ENCODE results near the gene ZNF558.

The ZNF558 gene

DNA sequence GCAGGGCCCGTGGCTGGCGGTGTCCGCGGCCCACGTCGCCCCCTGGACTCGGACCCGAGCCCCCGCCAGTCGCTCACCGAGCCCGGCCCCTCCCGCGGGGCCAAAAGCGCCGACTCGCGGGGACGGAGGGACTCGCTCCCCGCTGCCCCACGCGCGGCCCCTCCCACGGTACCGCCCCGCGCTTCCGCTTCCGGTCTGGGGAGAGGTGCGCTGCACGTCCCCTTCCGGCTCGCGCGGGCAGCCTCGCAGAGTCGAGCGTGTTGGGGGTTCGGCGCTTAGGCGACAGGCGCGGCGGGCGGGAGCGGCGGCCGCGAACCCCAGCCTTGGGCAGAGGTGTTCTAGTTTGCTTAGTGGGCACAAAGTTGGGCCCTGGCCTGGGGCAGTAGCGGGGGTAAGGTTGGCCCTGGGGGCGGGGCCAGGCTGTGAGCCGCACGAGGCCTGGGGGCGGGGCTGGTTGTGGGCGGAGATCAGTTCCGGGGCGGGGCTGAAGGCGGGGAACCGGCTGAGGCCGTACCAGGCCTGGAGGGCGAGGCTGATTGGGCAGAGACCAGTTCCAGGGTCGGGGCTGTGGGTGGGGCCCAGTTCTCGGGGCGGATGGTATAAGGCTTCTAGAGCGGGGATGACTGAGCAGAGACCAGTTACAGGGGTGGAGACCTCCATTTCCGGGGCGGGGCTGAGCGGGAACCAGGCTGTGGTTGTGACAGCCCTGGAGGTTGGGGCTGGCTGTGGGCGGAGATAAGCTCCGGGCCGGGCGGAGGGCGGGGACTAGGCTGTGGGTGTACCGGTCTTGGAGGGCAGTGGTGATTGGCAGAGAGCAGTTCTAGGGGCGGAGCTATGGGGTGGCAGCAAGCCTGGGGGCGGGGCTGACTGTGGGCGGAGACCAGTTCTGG is at the start of gene ZNF558, which contains the start of gene MBD3L1:
Gene ZNF558, minus strand, starts transcription at position 173 of the 890 bp plus-strand sequence. CDS start 9,645 bp downstream, outside the sequence.
Gene MBD3L1, plus strand, starts transcription at position 246 of the 890 bp plus-strand sequence. CDS start 10,302 bp downstream, outside the sequence.
- peak; percentile 96 to 98 (median 98) for DNase-seq

DNA sequence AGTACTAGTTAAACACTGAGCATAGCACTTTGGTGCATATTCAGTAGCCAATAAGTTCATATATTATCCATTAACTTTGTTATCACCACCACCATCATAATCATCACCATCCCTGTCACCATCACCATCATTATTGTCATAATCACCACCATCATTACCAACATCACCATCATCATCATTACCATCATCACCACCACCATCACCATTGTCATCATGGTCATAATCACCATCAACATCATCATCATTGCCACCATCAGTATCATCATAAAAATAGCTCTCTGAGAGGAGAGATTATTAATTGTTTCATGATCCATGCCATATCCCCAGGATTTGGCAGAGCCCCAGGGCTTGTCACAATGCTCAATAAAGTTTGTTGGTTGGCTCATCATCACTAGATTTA is 49.4 kb upstream of the ZNF558 start:
- no peak for DNase-seq

DNA sequence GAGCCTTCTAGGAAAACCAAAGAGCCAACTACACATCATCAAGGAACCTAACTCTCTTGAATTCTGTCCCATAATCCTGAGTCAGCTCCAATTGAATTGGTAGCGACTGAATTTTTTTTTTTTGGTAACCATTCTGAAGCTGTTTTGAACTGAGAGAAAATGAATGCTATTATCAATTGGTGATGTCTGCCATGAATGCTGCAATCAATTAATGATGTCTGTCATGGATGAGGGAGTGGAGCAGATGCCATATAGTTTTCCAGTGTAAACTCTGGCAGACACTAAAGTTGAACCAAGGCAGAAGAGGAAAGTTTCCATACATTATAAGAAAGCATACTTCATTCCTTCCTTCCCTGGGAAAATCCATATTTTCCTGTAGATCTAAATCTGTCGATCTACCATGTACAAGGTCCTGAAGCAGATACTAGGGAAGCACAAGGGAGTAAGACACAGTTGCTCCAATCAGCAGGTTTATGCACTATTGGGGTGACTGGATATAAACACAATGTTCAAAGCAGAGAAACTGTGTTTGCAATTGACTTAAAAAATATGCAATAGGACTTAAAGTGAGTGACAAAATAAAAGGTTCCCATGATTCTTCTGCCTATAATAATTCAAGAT is 48.9 kb upstream of the ZNF558 start:
- DNase-seq: no peak

DNA sequence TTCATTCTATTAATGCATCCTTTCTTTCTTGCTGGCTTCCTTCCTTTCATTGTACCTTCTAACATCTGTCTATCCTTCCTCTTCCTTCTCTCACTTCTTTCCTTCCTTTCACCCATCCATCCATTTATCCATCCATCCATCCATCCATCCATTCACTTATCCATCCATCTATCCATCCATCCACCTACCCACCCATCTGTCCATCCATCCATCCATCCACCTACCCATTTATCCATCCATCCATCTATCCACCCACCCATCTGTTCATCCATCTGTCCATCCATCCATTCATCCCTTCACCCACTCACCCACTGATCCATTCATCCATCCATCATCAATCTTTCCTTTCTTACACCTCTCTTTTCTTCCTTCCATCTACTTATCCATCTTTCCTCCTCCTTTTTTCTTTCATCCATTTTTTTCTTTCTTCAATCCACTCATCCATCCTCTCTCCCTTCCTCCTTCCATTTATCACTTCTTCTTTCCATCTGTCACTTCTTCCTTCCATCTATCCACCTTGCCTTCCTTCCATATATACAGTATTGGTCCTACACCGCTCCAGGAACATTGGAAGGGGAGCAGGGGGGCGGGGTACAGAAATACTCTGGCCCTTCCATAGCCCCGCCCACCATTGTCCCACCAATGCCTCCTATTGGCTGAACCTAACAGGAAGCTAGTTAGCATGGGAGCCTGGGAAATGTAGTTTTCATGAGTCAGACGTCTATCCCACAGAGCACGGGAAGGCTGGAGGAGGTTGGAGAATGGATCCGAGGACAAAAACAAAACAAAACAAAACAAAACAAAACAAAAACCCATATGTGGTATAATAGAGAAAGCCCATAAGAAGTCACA is 46.0 kb upstream of the ZNF558 start:
- no peak for DNase-seq

- no peak for DNase-seq
Observed at GRCh38 chr19:8866344-8866743, 34.2 kb upstream of the ZNF558 start.

GRCh38 chr19:8858260-8858659 is 26.2 kb upstream of the ZNF558 start:
- DNase-seq: no peak

DNA sequence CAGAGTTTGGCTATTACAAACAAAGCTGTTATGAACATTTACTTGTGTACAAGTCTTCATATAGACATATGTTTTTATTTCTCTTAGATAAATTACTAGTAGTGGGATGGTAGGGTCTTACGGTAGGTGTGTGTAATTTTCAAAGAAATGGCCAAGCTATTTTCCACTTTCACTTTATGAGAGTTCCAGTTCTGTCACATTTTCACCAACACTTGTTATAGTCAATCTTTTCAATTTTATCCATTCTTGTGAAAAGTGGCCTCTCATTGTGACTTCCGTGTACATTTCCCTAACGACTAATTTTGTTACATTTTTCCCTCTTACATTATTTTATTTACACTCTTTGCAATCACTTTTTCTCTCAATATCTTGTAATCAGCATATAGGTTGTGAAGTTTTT is 18.4 kb upstream of the ZNF558 start:
- DNase-seq: no peak

GRCh38 chr19:8849232-8849631 is 17.1 kb upstream of the ZNF558 start:
- DNase-seq: no peak

GRCh38 chr19:8846819-8847218 is 14.7 kb upstream of the ZNF558 start:
- no peak for DNase-seq

DNA sequence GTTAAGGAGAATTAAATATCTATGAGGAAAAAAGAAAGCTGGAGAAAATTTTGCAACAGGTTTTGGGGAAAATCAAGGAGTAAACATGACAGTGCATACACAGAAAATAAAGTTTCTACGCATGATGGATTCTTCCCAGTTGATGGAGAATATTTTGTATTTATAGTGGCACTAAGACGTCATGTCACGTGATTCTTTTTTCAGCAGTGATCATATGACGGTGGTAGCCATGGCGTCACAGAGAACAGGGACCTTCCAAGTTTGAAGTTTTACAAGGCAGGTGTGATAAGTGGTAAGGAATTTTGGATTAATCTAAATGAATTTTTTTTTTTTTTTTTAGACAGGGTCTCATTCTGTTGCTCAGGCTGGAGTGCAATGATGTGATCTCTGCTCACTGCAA is 8.6 kb upstream of the ZNF558 start:
- DNase-seq: no peak

DNA sequence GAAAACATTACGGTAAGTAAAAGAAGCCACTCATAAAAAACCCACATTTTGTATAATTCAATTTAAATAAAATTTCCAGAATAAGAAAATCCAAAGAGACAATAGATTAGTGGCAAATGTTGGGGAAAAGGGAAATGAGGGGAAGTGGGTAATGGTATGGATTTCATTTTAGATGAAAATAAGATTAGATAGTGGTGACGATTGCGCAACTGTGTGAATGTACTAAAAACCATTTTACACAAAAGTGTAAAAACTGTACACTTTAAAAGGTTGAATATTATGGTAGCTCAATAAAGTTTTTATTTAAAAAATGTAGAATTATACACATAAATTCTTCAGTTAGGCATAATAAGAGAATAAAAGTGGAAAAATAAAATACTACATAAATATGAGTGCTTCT is 3.8 kb upstream of the ZNF558 start:
- peak in 1 of 3 donors; percentile 1 for DNase-seq

GRCh38 chr19:8835446-8835845 is 3.3 kb upstream of the ZNF558 start:
- DNase-seq: no peak

DNA sequence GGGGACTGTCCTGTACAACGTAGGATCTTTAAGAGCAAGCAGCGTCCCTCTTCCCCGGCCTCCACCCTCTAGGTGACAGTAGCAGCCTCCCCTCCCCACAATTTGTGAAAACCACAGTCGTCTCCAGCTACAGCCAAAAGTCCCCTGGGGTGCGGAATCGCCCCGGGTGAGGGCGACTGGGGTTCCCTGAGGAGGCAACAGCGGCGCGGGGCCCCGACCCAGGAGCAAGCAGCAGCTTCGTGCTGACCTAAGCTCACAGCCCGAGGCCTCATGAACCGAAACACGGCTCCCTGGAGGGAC is 322 bp downstream of the ZNF558 start:
- DNase-seq: no peak

- DNase-seq: peak in 1 of 3 donors; percentile 1
Observed at GRCh38 chr19:8831373-8831772, 731 bp downstream of the ZNF558 start.

DNA sequence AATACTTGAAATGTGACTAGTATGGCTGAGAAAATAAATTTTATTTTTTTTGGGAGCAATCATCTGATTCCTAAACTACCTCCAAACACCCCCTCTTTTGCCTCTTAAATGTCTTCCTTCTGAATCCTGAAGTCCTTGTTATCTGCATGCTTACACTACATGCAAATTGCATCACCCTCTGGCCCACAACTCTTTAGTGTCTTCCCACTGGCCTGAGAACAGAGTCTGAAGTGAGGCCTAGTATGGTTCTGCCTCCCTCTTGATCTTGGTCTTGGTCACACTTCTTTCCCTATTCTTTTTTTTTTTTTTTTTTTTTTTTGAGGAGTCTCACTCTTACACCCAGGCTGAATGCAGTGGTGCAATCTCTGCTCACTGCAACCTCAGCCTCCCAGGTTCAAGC is 4.8 kb downstream of the ZNF558 start:
- DNase-seq: no peak

DNA sequence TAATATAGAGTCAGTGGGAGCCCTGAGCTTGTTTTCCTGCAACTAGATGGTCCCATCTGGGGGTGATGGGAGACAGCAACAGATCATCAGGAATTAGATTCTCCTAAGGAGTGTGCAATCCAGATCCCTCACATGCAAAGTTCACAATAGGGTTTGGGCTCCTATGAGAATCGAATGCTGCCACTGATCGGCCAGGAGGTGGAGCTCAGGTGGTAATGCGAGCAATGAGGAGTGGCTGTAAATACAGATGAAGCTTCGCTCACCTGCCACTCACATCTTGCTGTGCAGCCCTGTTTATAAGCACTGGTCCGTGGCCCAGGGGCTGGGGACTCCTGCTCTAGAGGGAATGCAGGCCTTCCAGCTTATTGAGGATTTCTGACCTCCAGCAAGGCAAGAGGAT is 5.7 kb downstream of the ZNF558 start:
- no peak for DNase-seq

DNA sequence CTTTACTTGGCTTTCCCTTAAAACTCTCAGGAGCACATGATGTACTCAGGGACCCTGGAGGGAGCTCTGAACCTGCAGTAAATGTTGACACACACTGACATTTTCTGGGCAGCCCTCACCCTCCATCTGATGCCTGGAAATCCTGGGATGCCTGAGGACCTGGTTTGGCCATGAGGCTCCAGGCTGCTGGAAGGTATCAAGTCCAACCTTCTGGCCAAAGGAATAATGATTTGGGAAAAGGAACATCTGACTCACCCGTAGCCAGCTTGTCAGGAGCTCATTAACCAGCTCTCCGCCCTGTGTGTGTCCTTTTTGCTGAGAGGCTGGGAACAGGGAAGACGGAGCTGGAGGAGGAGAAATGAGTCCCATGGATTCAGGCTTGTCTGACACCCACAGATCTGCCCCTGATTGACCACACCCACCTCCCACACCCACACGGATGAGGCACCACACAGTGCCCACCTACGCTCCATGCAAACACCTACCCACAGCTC is 10.3 kb downstream of the ZNF558 start:
- DNase-seq: no peak

DNA sequence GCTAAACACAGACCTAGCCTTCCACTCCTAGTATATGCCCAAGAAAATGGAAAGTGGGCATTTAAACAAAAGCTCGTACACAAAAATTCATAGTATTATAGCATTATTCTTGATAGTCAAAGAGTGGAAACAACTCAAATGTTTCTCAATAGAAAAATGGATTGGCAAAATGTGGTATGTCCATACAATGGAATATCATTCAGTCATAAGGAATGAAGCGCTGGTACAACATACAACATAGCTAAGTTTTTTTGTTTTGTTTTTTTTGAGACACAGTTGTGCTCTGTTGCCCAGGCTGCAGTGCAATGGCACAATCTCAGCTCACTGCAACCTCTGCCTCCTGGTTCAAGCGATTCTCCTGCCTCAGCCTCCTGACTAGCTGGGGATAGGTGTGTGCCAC is 11.9 kb downstream of the ZNF558 start:
- DNase-seq: no peak

GRCh38 chr19:8815780-8816179 is 16.3 kb downstream of the ZNF558 start:
- DNase-seq: no peak

GRCh38 chr19:8814176-8814575 is 17.9 kb downstream of the ZNF558 start:
- DNase-seq: no peak

DNA sequence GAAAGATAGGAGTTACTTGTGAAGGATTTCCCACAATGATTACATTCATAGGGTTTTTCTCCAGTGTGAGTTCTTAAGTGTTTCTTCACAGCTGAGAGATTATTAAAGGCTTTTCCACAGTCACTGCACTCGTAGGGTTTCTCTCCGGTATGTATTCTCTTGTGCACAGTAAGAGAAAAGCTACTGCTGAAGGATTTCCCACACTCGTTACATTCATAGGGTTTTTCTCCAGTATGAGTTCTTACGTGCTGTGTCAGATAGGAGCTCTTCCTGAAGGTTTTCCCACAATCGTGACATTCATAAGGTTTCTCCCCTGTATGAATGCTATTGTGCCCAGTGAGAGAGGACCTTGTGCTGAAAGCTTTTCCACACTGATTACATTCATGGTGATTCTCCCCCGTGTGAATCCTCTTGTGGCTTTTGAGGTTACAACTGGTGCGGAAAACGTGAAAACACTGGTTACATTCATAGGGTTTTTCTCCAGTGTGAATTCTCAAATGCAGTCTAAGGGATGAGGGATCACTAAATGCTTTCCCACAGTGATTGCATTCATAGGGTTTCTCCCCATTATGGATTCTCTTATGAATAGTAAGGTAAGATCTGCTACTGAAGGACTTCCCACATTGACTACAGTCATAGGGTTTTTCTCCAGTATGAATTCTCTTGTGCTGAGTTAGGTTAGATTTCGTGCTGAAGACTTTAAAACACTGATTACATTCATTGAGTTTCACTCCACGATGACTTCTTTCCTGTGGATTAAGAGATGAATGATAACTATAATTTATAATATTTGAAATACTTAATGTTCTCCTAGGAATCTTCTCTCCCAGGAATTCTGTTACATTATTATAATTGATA is 20.6 kb downstream of the ZNF558 start:
- peak in 1 of 3 donors; percentile 3 for DNase-seq

DNA sequence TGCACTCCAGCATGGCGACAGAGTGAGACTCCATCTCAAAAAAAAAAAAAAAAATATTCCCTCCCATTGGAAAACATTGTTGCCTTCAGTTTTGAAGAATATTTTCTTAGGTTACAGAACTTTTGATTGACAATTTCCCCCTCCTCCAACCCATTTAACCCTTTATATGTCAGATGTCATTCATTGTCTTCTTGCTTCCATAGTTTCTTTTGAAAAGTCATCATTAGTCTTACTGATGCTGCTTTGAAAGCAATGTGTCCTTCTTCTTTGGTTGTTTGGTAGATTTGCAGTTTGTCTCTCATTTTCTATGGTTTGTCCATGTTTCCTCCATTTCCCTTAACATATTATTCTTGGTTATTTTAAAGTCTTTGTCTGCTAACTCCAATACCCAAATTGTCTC is 25.4 kb downstream of the ZNF558 start:
- DNase-seq: no peak

All from suppressor macrophage treated with lipopolysaccharide for 1 hour (primary cell).